ENCODE measurements around the gene SLC8A2. TPM values are rescaled to one million over a fixed set of nuclear protein-coding genes. Genes with fewer than 3 reads are reported as not detected.

Gene SLC8A2
- total and polyA plus RNA-seq, 2 experiments from 2014 or later, result 0.86 to 10.0 TPM

- TF ChIP-seq REST (IDR thresholded peaks at IDR 0.05; ENCODE audit: unreplicated experiment), result no peak
- no peak for TF ChIP-seq CREB1 (CRISPR knock-in tag; IDR thresholded peaks at IDR 0.05; ENCODE audit: low read depth)
- TF ChIP-seq CTCF (conservative IDR thresholded peaks at IDR 0.05; ENCODE audit: low read depth in 2 of 2), result no peak
- TF ChIP-seq ZNF331 (CRISPR knock-in tag; IDR thresholded peaks at IDR 0.05; ENCODE audit: low read depth), result no peak
Observed at GRCh38 chr19:47464675-47465419, 6.8 kb downstream of the SLC8A2 start (continued).

- Histone ChIP-seq H2AFZ (no peak overlapping the region), H3K36me3 (ENCODE audit: insufficient read depth) (no peaks in the 10 kb centered on the region), H3K4me3 (no peak overlapping the region), H3F3A (replicated peaks; ENCODE audit: low read depth) (no peaks in the 10 kb centered on the region), H3K27ac (ENCODE audit: low read depth) (no peak overlapping the region), H3K9me2 (ENCODE audit: insufficient read depth) (no peaks in the 10 kb centered on the region), H4K20me1 (replicated peaks; ENCODE audit: insufficient read depth) (no peaks in the 10 kb centered on the region), H3K4me2 (no peak overlapping the region), H3K27me3 (ENCODE audit: insufficient read depth) (peaks cover 28% of the 10 kb centered on the region), H3K4me1 (ENCODE audit: insufficient read depth) (peaks cover 10% of the 10 kb centered on the region; the same call in 1 of the 2 replicates), H3K79me2 (replicated peaks; ENCODE audit: insufficient read depth) (no peaks in the 10 kb centered on the region)
- ATAC-seq, result no peak
- no peak overlapping the region for H3K4me3 Mint-ChIP-seq
- peaks cover 3% of the 10 kb centered on the region for H3K27me3 Mint-ChIP-seq (ENCODE audit: insufficient read depth, low read depth, poor library complexity)
- no peaks in the 10 kb centered on the region; the same call in 2 of the 3 replicates for H3K36me3 Mint-ChIP-seq (ENCODE audit: low read depth)
- DNase-seq (ENCODE audit: low spot score), result no peak
- H3K4me1 Mint-ChIP-seq, result peaks cover 11% of the 10 kb centered on the region
- H3K9me3 Mint-ChIP-seq, result no peaks in the 10 kb centered on the region
- H3K27ac Mint-ChIP-seq, result no peak overlapping the region
- TF ChIP-seq REST (IDR thresholded peaks at IDR 0.05; ENCODE audit: unreplicated experiment) (no peak), NANOG (IDR thresholded peaks at IDR 0.05; ENCODE audit: borderline replicate concordance) (no peak), CREB1 (CRISPR knock-in tag; IDR thresholded peaks at IDR 0.05; ENCODE audit: low read depth) (no peak), JUNB (IDR thresholded peaks at IDR 0.05; ENCODE audit: unreplicated experiment) (no peak), EZH2phosphoT487 (IDR thresholded peaks at IDR 0.05; ENCODE audit: unreplicated experiment) (no peak)
- TF ChIP-seq, protein P1, sequence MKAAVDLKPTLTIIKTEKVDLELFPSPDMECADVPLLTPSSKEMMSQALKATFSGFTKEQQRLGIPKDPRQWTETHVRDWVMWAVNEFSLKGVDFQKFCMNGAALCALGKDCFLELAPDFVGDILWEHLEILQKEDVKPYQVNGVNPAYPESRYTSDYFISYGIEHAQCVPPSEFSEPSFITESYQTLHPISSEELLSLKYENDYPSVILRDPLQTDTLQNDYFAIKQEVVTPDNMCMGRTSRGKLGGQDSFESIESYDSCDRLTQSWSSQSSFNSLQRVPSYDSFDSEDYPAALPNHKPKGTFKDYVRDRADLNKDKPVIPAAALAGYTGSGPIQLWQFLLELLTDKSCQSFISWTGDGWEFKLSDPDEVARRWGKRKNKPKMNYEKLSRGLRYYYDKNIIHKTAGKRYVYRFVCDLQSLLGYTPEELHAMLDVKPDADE (IDR thresholded peaks at IDR 0.05), result no peak
Observed at GRCh38 chr19:47461876-47462275, 9.8 kb downstream of the SLC8A2 start.
